Cardiac fibroblast (primary cell): Measurements from ENCODE around the gene WIPI1.

Experiments
- DNase-seq, 2 donors: peaks; one replicate each; pipeline versions ENCODE4 v3.0.0 to v3.0.0-alpha.2; 2010; ENCODE audit warnings: low read depth in 2 of 2
- H3K4me3 ChIP-seq, 2 donors: replicated peaks in 1 of 2; 1 replicate in 1 of 2; 2 replicates in 1 of 2; pipeline ENCODE4 v1.5.1; 2011; ENCODE audit warnings: low read depth in 2 of 2, low read length in 2 of 2, mild to moderate bottlenecking in 2 of 2, moderate library complexity in 1 of 2
- TF ChIP-seq, protein P1 (sequence below): IDR thresholded peaks from one replicate; pipeline ENCODE4 v1.5.1; 2011; ENCODE audit warnings: low read depth, mild to moderate bottlenecking, low read length, inconsistent platforms

The WIPI1 gene

DNA sequence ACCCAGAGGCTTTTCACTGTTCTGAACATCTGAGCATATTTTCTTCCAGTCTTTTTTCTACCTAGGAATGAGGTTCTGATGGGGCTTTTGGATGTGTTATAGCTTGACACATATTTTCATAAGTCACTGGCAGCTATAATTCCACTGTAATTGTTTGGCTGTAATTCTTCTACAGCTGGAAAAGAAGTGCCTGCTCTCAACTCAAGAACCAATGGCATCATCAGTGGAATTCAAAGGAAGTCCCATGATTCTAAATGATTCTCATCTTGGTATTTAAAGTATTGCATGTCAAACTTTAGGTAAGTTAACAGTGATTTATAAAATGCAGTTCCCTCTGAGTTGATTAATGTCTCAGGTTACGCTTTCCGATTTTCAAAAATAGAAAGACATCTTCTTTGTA, 16.8 kb downstream of the WIPI1 start:
- no peak overlapping the region for H3K4me3 ChIP-seq
- no peak for DNase-seq
- TF ChIP-seq, protein P1, sequence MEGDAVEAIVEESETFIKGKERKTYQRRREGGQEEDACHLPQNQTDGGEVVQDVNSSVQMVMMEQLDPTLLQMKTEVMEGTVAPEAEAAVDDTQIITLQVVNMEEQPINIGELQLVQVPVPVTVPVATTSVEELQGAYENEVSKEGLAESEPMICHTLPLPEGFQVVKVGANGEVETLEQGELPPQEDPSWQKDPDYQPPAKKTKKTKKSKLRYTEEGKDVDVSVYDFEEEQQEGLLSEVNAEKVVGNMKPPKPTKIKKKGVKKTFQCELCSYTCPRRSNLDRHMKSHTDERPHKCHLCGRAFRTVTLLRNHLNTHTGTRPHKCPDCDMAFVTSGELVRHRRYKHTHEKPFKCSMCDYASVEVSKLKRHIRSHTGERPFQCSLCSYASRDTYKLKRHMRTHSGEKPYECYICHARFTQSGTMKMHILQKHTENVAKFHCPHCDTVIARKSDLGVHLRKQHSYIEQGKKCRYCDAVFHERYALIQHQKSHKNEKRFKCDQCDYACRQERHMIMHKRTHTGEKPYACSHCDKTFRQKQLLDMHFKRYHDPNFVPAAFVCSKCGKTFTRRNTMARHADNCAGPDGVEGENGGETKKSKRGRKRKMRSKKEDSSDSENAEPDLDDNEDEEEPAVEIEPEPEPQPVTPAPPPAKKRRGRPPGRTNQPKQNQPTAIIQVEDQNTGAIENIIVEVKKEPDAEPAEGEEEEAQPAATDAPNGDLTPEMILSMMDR, result no peak

DNA sequence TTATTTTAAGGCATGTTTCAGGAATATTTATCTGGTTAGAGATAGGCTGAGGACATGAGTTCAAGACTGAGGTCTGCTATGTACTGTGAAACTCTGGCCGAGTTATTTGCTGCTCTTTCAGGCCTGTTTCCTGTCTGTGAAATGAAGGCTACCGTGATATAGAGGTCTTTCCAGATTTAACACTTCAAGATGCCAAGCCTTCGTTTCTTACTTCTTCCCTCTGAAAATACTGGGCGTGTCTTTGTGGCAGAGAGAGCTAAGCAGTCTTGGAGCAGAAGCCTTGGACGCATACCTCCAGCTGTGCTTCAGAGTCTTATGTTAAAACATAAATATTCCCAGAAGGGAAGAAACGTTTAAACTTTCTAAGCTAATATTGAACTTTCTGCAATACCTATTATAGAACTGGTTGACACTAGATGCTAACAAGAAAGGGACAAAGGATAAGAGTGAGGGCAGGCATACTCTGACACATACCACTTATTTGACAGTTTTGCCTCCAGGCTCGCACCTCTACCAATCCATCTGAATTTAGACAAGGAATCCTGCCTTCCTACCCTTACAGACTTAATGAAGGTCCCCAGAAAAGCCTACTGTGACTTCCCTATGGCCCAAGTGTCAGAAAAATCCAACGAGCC, 17.5 kb downstream of the WIPI1 start:
- H3K4me3 ChIP-seq, result no peak overlapping the region
- peak in 1 of 2 donors; percentile 33 for DNase-seq
- TF ChIP-seq, protein P1, result no peak

DNA sequence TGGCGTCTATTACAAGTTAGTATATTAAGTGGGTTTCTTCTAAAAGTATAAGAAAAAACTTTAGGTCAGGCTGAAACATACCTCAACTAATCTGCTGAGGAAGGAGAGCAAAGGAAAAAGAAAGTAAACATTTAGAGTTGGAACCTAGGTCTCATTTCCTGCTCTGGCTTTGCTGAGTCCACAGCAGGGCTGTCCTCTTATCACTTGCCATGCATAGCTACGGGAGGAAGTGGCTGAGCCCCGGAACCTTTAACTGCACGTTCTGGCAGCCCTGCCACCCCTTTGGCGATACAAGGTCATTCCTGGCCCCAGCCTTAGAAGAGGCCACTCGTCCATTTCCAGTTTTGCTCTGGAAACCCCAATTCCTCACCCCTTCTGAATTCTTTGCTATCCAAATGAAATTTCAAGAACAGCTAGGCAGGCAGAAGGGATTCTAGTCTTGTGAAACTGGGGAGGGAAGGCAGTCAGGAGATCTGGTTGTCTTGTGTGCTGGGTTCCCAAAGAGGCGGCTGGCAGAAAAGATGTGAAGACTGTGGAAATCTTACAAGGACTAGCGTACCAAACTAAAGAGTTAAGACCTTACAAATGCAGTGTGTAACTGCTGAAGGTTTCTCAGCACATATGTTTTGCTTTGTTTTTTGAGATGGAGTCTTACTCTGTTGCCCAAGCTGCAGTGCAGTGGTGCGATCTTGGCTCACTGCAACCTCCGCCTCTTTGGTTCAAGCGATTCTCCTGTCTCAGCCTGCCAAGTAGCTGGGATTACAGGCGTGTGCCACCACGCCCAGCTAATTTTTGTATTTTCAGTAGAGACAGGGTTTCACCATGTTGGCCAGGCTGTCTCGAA, 19.1 kb downstream of the WIPI1 start:
- DNase-seq, result peak in 1 of 2 donors; percentile 55
- H3K4me3 ChIP-seq, result no peak overlapping the region
- TF ChIP-seq, protein P1, result no peak

DNA sequence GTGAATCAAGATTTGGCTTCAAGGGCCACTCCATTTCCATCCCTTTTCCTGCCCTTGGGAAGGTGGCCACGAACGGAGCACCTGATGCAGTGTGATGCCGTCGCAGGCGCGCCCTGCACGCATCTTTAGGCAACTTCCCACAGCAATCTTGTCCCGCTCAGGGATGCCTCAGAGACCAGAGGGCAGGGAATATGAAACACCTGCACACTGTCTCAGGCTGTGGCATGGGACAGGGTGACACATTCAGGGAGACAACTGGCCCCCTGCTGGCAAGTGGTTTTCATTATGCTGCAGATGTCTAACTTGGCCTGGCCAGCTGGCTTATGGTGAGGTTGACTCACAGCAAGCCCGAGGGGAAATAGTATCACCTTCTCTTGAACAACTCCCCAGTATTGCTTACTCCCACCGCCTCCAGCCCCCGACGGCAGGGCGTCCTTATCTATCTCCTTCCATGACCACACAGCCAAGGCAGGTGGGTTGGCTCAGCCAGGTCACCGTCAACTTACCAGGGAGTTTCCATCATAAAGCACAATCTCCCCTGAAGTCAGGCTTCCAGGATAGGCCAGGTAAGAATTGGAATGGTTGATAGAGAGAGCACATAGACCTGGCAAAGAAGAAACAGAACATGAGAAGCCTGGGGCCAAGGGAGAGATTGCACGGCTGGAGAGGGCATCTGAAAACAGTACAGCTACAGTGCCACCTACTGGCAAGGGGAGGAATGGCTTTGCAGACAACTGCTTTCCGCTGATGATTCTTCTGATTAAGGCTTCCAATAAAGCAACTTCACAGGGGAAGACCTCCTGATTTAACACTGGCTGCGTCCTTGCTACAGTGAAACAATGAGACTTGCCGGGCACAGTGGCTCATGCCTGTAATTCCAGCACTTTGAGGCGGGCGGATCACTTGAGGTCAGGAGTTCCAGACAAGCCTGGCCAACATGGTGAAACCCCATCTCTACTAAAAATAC, 21.1 kb downstream of the WIPI1 start:
- no peak overlapping the region for H3K4me3 ChIP-seq
- TF ChIP-seq, protein P1, result peak; percentile 96
- DNase-seq, result peak; percentile 85

DNA sequence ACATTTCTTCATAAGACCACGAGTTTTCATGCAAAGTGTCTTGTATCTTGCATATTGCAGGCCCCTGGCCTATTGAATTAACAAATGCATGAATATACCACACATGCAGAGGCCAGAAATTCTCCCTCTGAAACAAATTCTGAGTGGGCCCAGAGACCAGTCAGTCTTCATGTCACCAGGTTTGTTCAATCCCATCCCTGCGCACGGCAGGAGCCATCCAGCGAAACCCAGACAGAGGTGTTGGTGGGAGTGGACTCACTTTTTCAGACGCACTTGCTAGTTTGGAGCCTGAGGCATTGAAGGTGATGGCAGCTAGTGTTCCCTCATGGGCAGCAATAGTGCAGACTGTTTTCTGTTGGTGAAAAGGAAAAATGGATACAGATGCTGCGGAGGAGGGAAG, 21.9 kb downstream of the WIPI1 start:
- no peak overlapping the region for H3K4me3 ChIP-seq
- TF ChIP-seq, protein P1, result no peak
- no peak for DNase-seq

DNA sequence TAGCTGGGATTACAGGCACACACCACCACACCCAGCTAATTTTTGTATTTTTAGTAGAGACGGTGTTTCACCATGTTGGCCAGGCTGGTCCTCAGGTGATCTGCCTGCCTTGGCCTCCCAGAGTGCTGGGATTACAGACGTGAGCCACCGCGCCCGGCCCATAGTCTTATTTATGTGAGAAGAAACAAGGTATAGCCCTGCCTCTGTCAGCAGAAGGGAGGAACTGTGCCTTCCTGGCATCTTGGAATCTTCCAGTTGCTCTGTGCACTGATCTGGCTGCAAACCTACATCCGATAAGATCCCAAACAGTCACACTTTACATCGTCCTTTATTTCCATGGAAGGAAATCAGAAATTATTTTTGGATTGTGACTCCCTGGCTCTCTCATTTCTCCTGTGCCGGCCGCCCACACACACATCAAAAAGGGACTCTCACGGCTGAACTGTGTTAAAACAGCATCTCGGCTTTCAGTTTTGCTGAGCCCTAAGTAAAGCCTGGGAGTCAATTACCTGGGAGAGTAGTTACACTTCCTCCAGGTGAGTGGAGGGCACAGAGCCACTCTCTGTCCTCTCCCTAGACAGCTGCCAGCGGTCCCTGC, 23.3 kb downstream of the WIPI1 start:
- no peak overlapping the region for H3K4me3 ChIP-seq
- no peak for DNase-seq
- TF ChIP-seq, protein P1, result no peak
